Fibroblast of pulmonary artery (primary cell): Measurements from ENCODE around the gene ZNF354C.
"Not testable (repeated sequence)": the region's sequence is repeated elsewhere in the genome, so short reads cannot be mapped to it uniquely, and the experiment has no call there.

Experiments
- DNase-seq: peaks from one replicate; pipeline ENCODE4 v3.0.0-alpha.2; 2010; ENCODE audit warnings: low read depth
- H3K4me3 ChIP-seq: replicated peaks from 2 replicates; pipeline ENCODE4 v1.5.1; 2011; ENCODE audit warnings: low read depth, mild to moderate bottlenecking, control low read depth, low read length, moderate library complexity
- TF ChIP-seq, protein P1 (sequence below): IDR thresholded peaks from 2 replicates; pipeline ENCODE4 v1.5.1; 2011; ENCODE audit warnings: mild to moderate bottlenecking, control low read depth, low read length, inconsistent platforms; ENCODE audit errors: missing control alignments

ZNF354C gene

DNA sequence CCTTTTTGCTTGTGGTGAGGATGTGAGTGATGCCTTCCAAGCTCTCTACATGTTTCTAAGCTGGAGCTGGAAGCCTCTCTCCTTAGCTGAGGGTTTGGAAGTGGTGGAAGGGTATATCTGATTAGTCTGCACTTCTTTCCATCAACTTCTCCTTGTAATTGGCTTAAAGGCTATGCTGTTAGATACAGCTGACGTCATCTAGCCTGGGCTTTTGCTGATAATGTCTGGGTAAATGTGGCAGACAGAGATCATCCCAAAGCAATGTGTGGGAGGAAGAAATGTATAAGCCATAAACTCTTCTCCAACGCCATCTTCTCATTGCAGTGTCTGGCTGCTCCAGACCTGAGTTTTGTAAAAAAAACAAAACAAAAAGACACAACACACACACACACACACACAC lies 29.3 kb downstream of the ZNF354C start:
- no peak for DNase-seq
- TF ChIP-seq, protein P1, sequence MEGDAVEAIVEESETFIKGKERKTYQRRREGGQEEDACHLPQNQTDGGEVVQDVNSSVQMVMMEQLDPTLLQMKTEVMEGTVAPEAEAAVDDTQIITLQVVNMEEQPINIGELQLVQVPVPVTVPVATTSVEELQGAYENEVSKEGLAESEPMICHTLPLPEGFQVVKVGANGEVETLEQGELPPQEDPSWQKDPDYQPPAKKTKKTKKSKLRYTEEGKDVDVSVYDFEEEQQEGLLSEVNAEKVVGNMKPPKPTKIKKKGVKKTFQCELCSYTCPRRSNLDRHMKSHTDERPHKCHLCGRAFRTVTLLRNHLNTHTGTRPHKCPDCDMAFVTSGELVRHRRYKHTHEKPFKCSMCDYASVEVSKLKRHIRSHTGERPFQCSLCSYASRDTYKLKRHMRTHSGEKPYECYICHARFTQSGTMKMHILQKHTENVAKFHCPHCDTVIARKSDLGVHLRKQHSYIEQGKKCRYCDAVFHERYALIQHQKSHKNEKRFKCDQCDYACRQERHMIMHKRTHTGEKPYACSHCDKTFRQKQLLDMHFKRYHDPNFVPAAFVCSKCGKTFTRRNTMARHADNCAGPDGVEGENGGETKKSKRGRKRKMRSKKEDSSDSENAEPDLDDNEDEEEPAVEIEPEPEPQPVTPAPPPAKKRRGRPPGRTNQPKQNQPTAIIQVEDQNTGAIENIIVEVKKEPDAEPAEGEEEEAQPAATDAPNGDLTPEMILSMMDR: no peak
- H3K4me3 ChIP-seq: no peak overlapping the region

- not testable (repeated sequence) for H3K4me3 ChIP-seq
These were observed 41.1 kb downstream of the ZNF354C start for GRCh38 chr5:179101282-179101681.

GRCh38 chr5:179110528-179110927 lies 50.4 kb downstream of the ZNF354C start:
- no peak for DNase-seq
- H3K4me3 ChIP-seq: no peak overlapping the region
- TF ChIP-seq, protein P1: no peak

More at GRCh38 chr5:179101282-179101681, 41.1 kb downstream of the ZNF354C start:
- not testable (repeated sequence) for DNase-seq

GRCh38 chr5:179111267-179112207 lies 51.4 kb downstream of the ZNF354C start:
- H3K4me3 ChIP-seq: no peak overlapping the region
- DNase-seq: no peak
- TF ChIP-seq, protein P1: no peak

DNA sequence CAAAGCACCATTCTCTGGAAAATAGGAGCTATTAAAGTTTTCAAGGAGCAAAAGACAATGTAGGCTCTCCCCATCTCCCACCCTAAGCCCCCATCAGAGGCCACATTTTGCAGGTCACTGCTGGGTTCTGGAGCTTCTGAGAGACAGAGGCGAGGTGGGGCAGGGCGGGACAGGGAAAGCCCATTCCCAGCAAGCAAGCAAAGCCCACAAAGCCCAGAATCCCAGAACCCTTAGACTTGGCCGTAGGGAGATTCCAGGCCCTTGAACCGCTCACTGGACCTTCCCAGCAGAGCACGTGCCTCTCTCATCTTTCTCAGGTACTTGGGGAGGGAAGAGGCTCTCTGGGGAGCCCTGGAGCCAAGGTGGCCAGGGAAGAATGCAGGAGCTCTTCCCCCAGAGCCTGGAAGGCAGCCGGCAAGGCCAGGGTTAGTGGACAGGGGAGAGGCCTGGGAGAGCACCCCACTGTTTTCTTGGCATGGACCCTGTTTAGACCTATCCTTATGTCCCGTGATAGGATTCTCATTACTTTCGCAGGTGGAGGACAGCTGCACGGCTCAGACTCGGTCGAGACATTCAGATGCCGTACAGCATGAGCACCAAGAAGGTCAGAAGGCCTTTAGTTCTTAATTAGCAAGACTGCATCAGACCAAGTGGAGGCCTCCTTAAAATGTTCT lies 52.4 kb downstream of the ZNF354C start:
- no peak overlapping the region for H3K4me3 ChIP-seq
- DNase-seq: no peak
- TF ChIP-seq, protein P1: no peak

- DNase-seq: no peak
- TF ChIP-seq, protein P1: no peak
These were observed 53.0 kb downstream of the ZNF354C start for GRCh38 chr5:179113143-179113530.

DNA sequence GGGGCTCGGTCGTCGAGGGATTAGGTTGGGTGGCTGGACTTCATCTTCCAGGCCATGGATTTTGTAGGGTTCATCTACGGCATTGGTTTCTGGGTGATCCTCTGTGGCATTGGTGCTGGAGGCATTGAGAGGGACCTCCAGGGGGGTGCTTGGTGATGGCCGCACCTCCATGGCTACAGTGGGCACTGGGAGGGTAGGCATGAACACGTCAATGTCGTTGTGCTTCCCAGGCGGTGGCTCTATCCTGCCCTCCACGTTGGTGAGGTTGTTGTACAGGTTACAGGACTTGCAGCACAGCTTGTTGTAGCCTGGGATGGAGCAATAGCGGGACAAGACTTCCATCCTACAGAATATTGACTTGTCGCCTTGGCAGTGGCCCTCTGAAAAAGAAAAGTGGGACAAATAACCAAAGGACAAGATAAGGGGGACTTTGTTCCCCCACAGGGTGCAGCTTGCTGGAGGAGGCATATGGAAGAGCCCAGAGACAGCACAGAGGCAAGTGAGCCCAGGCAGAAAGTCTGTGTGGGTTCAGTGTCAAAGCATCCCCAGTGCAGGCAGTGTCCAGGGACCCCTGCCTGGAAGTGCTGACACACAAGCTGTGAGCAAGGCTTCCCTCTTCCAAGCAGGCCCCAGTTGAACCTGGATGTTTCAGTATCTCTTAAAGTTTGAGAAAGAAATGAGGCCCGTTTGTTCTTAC lies 53.9 kb downstream of the ZNF354C start:
- TF ChIP-seq, protein P1: no peak
- no peak overlapping the region for H3K4me3 ChIP-seq
- DNase-seq: no peak

More at GRCh38 chr5:179113143-179113530, 53.0 kb downstream of the ZNF354C start:
- H3K4me3 ChIP-seq: no peak overlapping the region
